Right renal cortex interstitium (tissue), 3 donors: ENCODE measurements around the gene M1AP. TPM values are rescaled to one million over a fixed set of nuclear protein-coding genes. Genes with fewer than 3 reads are reported as not detected.
A peak's percentile ranks its signal among the peaks of the same experiment; 100 is the strongest.

Experiments
- DNase-seq, 3 donors: peaks; one replicate each; pipeline ENCODE4 v3.0.0-alpha.2; 2013; ENCODE audit warnings: low read depth in 3 of 3, low spot score in 2 of 3
- polyA plus RNA-seq, 3 donors: library from polyadenylated mRNA; unstranded; fragments of 120-200 nt; gene quantifications; one replicate each; pipeline ENCODE4 v1.2.1, GENCODE V29; 2013; ENCODE audit not compliant: insufficient read length in 3 of 3

The M1AP gene
- polyA plus RNA-seq, 3 donors, result 0.57 to 0.72 (median 0.71) TPM

DNA sequence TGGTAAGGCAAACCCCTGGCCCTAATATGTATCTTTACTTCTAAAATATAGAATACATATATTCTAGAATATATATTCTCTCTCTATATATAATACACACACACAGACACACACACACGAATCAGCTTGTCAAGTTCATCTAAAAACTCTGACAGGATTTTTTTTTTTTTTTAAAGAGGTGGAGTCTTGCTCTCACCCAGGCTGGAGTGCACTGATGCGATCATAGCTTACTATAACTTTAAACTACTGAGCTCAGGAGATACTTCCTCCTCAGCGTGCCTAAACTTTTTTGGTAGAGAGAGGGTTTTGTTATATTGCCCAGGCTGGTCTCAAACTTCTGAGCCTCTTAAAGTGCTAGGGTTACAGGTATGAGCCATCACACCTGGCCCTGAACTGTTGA is 48.5 kb downstream of the M1AP start:
- DNase-seq, result no peak

DNA sequence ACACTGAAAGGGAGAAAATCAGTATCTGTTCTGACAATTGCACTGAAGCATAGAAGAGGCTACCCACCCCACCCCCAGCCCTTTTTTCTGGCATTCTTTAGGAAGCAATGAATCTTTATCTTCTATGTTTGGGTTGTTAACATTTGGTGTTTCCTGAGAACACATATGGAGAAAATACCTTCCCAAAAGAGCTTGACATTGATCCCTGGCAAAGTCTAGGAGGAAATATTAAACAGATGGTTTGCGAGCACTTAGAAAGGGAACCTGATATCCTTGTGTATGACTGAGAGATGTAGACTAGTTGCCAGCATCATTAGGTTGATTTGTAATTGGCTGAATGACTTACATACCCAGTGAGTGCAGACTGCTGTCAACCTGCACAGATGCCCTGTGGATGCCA is 50.7 kb downstream of the M1AP start:
- DNase-seq, result no peak

DNA sequence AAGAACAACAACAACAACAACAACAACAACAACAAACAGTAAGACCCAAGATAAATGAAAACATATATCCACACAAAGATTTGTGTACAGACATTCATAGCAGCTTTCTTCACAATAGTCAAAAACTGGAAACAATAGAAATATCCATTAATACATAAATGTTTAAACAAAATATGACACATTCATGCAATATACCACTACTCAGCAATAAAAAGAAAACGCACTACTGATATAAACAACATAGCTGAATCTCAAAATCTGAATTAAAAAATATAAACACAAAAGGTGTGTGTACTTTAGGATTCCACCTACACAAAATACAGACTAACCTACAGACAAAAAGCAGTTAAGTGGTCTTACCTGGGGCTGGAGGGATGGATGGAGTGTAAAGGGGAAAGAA is 51.5 kb downstream of the M1AP start:
- DNase-seq, result no peak

DNA sequence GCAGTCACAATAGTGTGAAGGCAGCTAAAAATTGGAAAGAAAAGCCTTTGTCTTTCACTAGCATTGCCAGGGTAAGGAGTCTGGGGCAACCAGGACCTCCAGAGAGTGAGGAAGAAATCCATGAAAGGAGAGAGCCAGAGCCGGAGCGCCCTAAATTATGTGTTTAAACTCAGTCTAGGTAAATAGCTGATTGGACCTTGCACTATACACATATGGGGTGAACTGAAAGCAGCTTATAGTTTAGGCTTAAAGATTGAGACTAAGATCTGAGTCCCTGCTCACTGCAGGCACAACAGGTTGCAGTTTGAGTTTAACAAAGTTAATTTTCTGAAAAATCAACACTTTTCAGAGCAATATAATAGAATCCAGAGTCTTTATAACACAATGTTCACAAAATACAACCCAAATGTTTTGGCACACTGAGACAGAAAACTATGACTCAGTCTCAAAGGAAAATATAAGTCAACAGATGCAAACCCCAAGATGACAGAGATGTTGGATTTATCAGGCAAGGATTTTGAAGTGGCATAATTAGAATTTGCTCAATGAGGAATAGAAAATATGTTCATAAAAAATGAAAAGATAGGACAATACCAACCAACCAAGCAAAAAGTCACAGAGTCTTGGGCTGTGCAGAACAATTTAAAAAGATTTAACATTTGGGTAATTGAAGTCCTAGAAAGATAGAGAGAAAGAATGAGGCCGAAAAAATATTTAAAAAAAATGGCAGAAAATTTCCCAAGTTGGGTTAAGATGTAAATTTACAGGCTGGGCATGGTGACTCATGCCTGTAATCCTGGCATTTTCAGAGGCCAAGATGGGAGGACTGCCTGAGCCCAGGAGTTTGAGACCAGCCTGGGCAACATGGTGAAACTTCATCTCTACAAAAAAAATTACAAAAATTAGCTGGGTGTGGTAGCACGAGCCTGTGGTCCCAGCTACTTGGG is 54.0 kb downstream of the M1AP start:
- DNase-seq, result no peak

DNA sequence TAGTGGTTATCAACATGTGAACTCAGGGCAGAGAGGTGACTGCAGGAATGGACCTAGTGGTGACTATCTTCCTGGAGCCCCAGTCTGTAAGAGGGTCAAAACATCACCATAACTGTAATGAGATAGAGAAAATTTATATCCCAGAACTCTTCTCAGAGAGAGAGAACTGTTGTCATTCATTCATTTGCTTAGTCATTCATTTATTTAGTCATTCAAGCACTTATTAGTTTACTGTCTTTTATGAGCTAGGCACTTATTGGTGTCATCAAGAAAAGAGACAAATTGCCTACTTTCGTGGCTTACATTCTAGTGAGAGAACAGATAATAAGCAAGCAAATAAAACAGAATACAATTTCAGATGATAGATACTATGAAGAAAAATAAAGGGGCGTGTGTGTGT is 59.5 kb downstream of the M1AP start:
- no peak for DNase-seq

DNA sequence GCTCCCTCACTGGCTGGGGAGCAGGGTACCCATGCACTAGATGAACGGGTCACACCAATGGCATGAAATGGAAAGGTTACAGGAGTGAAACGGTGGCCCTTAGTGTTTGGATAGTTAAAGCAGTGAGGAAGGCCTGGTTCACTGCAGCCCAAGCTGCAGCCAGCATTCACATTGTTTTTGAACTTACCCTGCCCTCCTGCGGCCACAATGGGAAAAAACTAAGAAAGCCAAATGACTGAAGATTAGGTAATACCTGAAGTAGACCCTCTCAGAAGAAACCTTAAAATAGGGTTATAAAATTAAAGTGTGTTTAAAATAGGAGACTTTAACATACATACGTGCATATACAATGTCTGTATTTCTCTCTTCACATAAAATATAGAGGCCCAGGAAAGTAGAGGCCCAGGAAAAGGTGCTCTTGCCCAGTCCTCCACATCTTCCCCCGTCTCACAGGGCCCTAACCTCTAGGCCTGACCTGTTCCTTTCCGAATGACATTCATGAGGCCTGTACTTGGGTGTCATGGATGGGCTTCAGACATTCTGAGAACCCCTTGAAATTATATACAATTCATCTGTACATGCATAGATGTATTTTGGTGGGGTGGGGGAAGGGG is 60.4 kb downstream of the M1AP start:
- DNase-seq, result peak; percentile 55 to 57 (median 56)

DNA sequence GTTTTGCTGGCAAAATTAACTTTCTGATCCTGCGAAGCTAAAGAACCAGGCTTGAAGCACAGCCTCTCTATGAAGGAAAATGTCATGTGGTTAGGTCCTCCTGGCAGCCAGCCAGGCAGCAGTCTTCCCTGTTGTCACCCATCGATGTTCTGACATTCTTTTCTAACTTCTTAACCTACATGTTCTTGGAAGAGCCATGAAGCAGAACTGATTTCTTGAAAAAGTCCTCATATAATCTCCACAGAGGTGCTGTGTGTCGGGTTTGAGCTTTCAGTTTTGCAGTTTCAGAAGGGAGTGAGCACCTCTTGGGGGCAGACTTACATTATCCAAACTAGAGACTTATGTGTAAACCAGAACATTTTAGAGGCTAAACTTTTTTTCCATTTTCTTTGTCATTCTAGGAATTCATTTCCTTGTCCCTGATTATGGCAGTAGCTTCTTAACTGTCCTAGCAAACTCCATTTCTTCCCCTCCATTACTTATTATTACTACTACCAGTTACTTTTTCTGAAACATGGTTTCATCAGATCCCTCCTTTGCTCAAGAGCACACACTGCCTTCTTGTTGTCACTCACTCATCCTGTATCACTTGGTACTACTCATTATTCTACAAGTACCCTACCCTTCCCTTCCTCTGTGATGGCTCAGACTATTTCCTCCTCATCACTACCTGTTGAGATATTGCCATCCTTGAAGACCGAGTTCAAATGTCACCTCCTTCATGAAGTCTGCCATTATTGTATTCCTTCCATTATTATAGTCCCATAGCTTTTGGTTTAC is 62.5 kb downstream of the M1AP start:
- no peak for DNase-seq

DNA sequence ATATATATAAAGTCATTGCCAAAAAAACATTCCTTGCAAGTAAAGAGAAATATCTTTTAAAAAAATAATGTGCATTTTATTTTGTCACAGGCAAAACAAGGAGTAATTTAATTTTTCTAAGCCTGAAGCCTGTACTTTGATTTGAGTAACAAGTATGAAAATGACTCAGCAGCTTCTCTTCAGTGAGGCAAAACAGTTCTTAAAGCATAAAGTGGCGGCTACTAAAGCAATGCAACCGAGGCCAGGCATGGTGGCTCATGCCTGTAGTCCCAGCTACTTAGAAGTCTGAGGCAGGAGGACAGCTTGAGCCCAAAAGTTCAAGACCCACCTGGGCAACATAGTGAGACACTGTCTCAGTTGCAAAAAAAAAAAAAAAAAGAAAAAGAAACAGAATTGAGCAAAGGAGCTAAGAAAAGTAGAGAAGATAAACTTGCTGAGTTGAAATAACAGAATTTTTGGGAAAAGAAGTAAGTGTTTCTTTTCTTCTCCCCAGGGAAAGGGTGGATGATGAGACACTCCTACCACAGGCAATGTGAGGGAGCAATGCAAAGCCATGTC is 64.0 kb downstream of the M1AP start:
- DNase-seq, result no peak

DNA sequence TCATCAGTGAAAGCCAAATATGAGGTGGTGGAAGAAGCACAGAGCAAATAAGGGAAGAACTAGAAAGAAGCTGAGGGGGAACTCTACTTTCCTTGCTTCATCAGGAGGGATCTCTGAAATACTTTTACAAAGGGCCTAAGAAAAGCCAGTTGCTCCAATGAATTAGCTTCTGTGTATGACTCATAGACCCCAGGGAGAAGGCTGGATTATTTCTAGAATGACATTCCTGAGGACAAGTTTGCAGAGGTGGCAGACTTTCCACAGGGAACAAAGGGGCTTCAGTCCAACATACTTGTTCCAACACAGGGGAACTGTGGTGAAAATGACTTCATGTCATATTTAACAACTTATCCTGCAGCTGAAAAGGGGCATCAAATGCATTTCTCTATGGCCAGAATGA is 64.6 kb downstream of the M1AP start:
- DNase-seq, result no peak

DNA sequence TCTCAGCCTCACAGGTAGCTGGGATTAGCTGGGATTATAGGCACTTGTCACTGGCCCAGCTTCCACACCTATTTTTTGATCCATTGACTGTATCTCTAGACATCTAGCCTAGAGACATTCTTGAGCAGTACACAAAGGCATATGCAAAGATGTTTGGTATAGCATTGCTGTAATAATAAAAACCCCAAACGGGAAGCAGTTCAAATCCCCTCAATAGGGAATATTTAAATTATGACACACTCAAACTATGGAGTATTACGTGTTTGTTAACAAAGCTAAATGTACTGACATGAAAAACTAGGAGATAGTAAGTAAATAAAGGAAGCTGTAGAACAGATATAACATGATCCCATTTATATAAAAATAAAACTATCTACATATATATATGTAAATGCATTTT is 65.9 kb downstream of the M1AP start:
- no peak for DNase-seq

DNA sequence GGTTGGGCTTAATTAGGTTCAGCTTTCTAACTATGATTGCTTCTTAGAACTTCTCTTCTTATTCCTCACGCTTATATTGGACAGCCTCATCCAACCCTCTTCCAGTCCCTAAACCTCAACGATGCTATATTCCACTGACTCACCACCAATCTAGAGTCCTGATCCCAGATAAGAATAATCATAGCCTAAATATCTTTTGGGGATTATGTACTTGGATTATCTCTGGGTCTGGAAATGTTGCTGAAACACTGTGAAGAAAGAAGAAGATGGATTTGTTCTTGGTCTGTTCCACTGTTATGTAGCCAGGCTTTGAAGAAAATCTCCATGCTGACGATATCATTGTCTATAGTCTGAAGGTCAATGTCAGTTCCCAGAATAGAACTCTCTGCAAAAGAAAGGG is 66.7 kb downstream of the M1AP start:
- no peak for DNase-seq

DNA sequence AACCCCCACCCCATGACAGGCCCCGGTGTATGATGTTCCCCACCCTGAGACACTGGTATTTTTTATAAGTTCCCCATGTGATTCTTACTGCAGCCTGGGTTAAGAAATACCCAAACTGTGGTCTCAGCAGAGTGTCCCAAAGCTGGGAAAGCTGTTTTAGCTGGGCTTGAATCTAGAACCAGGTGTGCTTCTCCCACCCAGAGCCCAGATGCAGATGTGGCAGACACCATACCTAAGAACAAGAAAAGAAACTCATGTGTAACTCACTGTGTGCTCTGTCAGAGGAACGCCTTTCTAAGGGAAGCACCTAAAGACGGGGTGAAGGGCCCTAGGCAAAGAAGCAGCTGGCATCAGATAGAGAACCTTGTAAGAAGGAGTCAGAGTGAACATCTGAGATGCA is 69.7 kb downstream of the M1AP start:
- DNase-seq, result no peak

DNA sequence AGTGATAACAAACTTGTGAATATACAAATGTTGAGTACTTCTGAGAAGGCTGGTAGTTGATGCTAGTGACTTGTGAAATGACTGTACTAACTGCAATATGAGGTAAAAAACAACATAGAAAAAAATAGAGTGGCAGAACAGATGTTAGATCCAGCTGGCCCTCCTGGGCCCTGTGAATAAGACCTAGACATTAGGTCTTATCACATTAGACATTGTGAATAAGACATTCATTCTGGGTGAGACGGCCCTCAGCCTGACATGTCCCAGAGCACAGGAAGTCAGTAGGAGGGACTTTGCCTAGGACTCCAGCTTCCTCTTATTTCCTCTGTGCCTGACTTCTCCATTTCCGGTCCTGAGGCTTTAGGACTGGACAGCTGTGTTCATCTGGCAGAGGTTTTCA is 70.7 kb downstream of the M1AP start:
- no peak for DNase-seq

DNA sequence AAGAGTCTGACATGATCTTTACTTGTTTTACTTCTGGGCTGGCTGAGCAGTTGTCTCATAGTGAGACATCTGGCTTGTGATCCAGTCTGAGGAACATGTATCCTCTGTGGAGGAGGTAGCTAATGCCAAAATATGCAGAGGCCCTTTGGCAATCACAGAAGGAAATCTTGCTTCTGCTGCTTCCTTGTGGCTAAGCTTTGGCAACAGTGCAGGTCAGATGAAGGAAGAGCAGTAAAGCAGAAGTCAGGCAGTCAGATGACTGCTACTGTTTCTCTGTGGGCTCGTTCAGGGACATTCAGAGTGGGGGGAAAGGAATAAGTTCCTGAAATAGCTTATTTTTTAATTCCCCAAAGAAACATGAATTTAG is 71.3 kb downstream of the M1AP start:
- DNase-seq, result no peak

DNA sequence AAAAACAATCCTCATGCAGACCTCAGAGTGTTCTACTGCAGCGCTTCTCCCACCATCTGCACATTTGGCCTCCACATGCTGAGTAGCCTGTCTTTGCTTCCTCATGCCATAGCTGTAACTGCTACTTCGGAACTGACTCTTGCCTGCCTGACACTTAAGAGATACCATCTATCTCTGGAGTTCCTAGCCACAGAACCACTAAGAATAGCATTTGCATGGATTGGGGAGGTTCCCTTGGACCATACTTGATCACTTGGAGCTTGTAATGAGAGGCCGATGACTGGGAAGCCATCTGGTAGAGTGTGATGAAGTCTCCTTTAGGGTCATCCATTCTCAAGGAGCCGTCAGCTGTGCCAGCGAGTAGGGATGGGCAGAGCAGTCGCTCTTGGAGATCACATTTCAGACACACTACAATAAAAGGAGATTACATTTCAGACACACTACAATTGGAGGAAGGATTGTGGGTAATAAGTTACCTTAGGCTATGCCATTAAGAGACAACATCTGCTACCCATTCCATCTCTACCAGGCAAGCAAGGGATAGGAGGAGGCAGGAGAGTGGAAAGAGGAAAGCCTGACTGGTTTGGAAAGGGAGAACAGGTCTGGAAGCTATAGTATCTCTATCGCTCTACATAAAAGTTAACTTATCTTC is 71.8 kb downstream of the M1AP start:
- DNase-seq, result no peak

DNA sequence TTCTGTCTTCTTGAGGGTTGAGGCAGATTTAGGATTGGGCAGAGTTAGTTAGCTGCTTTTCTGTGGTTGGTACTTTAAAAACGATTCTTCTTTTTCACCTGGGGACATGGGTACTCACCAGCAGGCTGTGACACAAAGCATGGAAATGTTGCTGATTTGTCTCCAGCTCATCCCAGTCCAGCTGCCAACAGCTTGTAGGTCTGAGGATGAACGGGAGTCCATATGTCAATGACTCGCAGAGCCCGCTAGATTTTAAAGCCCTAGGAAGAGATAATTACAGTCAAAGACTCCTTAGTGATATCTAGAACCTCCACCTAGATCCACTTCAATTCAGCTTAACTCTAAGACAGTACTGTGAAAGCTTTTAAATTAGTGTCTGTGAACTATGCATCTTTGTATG is 72.8 kb downstream of the M1AP start:
- DNase-seq, result no peak

DNA sequence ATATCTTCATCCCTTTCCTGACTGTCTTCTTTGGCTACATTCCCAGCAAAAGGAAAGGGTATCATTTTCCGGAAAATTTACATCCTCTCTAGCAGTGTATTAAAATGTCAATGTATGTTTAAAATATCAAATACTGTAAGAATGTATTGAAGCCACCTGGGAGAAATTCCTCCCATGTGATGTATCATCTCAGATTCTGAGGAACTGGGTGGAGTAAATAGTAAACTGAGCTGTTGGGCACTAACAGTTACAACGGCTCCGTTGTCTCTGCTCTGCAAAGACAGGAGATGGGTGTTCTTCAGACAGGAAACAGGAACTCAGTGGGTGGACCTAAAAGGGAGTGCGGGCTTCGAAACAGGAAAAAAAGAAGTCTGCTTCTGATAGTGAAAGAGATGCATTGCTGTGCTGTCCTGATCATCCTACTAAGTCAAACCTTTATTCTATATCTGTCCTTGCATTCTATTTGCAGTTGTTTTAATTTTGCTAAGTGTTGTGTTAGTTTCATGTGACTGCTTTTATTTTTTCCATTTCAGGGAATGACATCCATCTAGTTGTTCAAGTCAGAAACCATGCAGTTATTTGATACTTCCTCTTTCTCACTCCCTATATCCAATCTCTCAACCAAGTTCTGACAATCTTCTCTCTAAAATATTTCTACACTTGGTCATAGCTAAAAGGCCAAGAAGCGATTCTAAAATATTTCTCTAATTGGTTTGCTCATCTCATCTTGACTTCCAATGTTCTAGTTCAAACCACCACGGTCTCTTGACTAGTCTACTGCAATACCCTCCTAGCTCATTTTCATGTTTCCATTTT is 74.2 kb downstream of the M1AP start:
- no peak for DNase-seq

DNA sequence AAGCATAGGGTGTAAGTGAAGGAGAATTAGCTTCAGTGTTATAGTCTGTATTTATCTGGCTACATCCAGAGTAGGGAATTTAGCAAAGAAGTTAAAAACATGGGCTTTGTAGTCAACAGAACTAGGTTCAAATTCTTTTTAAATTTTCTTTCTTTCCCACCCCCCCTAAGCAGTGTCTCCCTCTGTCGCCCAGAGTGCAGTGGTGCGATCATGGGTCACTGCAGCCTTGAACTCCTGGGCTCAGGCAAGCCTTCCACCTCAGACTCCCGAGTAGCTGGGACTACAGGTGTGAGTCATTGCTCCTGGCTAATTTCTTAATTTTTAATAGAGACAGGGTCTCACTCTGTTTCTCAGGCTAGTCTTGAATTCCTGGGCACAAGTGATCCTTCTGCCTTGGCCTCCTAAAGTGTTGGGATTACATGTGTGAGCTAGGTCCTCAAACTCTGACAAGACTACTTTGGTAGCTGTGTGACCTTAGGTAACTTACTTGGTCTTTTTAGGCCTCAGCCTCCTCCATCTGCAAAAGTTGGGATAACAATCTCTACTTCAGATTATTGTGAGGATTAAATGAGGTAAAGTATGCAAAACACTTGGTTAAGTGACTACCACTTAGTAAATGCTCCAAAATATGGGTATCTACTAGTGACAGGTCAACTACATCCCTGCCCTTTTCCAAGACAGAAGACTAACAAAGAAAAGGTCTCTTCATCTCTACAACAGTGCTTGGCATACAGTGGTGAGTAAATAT is 75.8 kb downstream of the M1AP start:
- DNase-seq, result no peak

DNA sequence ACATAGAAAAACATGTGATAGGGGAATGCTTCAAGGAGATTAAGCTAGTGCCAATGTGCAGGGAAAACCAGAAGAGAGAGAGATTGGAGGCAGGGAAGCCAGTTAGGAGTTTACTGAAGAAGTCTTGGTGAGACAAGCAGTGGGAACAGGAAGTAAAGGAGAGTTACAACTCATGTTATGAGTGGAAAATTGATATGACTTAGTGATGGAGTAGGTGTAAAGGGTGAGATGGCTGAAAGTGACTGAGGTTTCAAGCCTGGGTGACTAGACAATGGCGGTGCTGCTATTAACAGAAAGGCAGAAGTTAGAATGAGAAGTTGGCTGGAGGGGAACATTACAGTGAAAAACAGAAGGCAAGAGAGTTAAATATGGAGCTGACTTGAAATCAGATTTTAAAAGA is 77.1 kb downstream of the M1AP start:
- no peak for DNase-seq
